ENCODE measurements around the gene DBN1. TPM values are rescaled to one million over a fixed set of nuclear protein-coding genes. Genes with fewer than 3 reads are reported as not detected.

The DBN1 gene
- total and polyA plus RNA-seq, 2 donors (not counting 1 experiment from before 2014, with no cell fraction given): 1.4 to 1.9 TPM

GRCh38 chr5:177476531-177477233, 3.2 kb upstream of the DBN1 start:
- POLR2A ChIA-PET: no interaction called here
- 98% methylated on average over 14 of the region's 18 CpGs for WGBS (ENCODE audit: insufficient coverage)
- intact Hi-C loops (cut with micrococcal nuclease): no loop called here
- H3K27me3 ChIP-seq (replicated peaks in 1 of 4; ENCODE audit: control extremely low read depth in 1 of 4, control insufficient read depth in 3 of 4, insufficient read depth in 4 of 4, low read length in 3 of 4): peaks cover 0 to 17% (median 7%) of the 10 kb centered on the region in 4 experiments
- Mint-ChIP-seq H3K27ac (no peak overlapping the region), H3K4me1 (peaks cover 35% of the 10 kb centered on the region), H3K4me3 (no peak overlapping the region), H3K9me3 (ENCODE audit: insufficient read depth) (no peaks in the 10 kb centered on the region), H3K27me3 (peaks cover 5% of the 10 kb centered on the region)
- H3K9me3 ChIP-seq (ENCODE audit: control extremely low read depth in 1 of 3, control insufficient read depth in 2 of 3, insufficient read depth in 1 of 3, low read length in 2 of 3): no peaks in the 10 kb centered on the region
- DNase-seq: no peak
- H3K4me3 ChIP-seq (ENCODE audit: control extremely low read depth in 1 of 5, extremely low read depth in 1 of 5, insufficient read depth in 1 of 5, low read depth in 2 of 5, low read length in 4 of 5): no peak overlapping the region
- H3K9ac ChIP-seq (ENCODE audit: low read length): no peak overlapping the region
- ATAC-seq (ENCODE audit: low read depth): no peak
- H3K4me1 ChIP-seq (ENCODE audit: control insufficient read depth in 2 of 2, insufficient read depth in 2 of 2, low read length in 2 of 2): peaks cover 21 to 34% of the 10 kb centered on the region in 2 donors
- no peaks in the 10 kb centered on the region for H3K79me2 ChIP-seq (ENCODE audit: control insufficient read depth, insufficient read depth, low read length)
- no peak overlapping the region for H3K27ac ChIP-seq (ENCODE audit: low read length in 2 of 2)
- TF ChIP-seq EZH2 (IDR thresholded peaks at IDR 0.05; ENCODE audit: borderline replicate concordance, insufficient read depth, low read depth, low read length, poor library complexity, severe bottlenecking) (no peak), CTCF (IDR thresholded peaks at IDR 0.05) (no peak)
- H4K20me1 ChIP-seq (ENCODE audit: control insufficient read depth, insufficient read depth, low read length, poor library complexity, severe bottlenecking): peaks cover 11% of the 10 kb centered on the region
- H3K36me3 ChIP-seq (replicated peaks in 1 of 2; ENCODE audit: control extremely low read depth in 1 of 2, control insufficient read depth in 1 of 2, extremely low read depth in 1 of 2, insufficient read depth in 2 of 2, low read length in 1 of 2): no peaks in the 10 kb centered on the region
- H3K4me2 ChIP-seq (replicated peaks; ENCODE audit: low read depth, low read length, poor library complexity, severe bottlenecking): no peak overlapping the region
- CTCF ChIA-PET: interaction anchor here (1.2 to 2.7 kb wide), 2 partner anchors 19 to 25 kb away, joined by 3 to 12 read pairs; no protein-coding TSS in a partner anchor
- no peak overlapping the region for H2AFZ ChIP-seq (ENCODE audit: insufficient read depth, low read depth, low read length, poor library complexity, severe bottlenecking)

Measured in B cell (primary cell).